Activated naive CD8-positive, alpha-beta T cell treated with anti-CD3 and anti-CD28 coated beads, Interleukin-2, amount 50 U/mL, for 24 hours (primary cell): ENCODE results near the gene PYGL.
"Not testable (repeated sequence)": the region's sequence is repeated elsewhere in the genome, so short reads cannot be mapped to it uniquely, and the experiment has no call there.

Experiments used
- ATAC-seq: fragments of 150-1000 bp; cut with Tn5 transposase; one replicate; pipeline ENCODE4 v1.10.0; 2021
- DNase-seq: peaks from one replicate; pipeline ENCODE4 v3.0.0; 2021
- H3K27ac Mint-ChIP-seq: one replicate; pipeline ENCODE4 v1.8.0; 2021; ENCODE audit warnings: mild to moderate bottlenecking, mixed read lengths
- H3K27me3 Mint-ChIP-seq: one replicate; pipeline ENCODE4 v1.8.0; 2021; ENCODE audit warnings: mixed read lengths
- H3K36me3 Mint-ChIP-seq: one replicate; pipeline ENCODE4 v1.8.0; 2021; ENCODE audit warnings: low read depth, mixed read lengths
- H3K4me1 Mint-ChIP-seq: one replicate; pipeline ENCODE4 v1.8.0; 2021; ENCODE audit warnings: mixed read lengths
- H3K4me3 Mint-ChIP-seq: one replicate; pipeline ENCODE4 v1.8.0; 2021; ENCODE audit warnings: mild to moderate bottlenecking, moderate library complexity, mixed read lengths
- H3K9me3 Mint-ChIP-seq: one replicate; pipeline ENCODE4 v1.8.0; 2021; ENCODE audit warnings: mixed read lengths

The PYGL gene

GRCh38 chr14:50943261-50943942, 881 bp downstream of the PYGL start:
- no peaks in the 10 kb centered on the region for H3K36me3 Mint-ChIP-seq
- no peaks in the 10 kb centered on the region for H3K9me3 Mint-ChIP-seq
- no peak overlapping the region for H3K27ac Mint-ChIP-seq
- peaks cover 10% of the 10 kb centered on the region for H3K4me1 Mint-ChIP-seq
- ATAC-seq = no peak
- peak overlapping the region; percentile 70 for H3K4me3 Mint-ChIP-seq
- peaks cover 35% of the 10 kb centered on the region for H3K27me3 Mint-ChIP-seq
- DNase-seq = no peak

- H3K4me1 Mint-ChIP-seq, DNase-seq, H3K4me3 Mint-ChIP-seq, H3K27ac Mint-ChIP-seq, H3K36me3 Mint-ChIP-seq, ATAC-seq, H3K9me3 Mint-ChIP-seq: not testable (repeated sequence)
- peaks cover 35% of the 10 kb centered on the region for H3K27me3 Mint-ChIP-seq
Observed at GRCh38 chr14:50941638-50942037, 2.6 kb downstream of the PYGL start.

GRCh38 chr14:50941151-50941550, 3.1 kb downstream of the PYGL start:
- ATAC-seq (no peak), DNase-seq (no peak)
- peaks cover 10% of the 10 kb centered on the region for H3K4me1 Mint-ChIP-seq
- no peaks in the 10 kb centered on the region for H3K9me3 Mint-ChIP-seq
- H3K27ac Mint-ChIP-seq = no peak overlapping the region
- H3K27me3 Mint-ChIP-seq = peaks cover 35% of the 10 kb centered on the region
- H3K36me3 Mint-ChIP-seq = no peaks in the 10 kb centered on the region
- no peak overlapping the region for H3K4me3 Mint-ChIP-seq

- Mint-ChIP-seq H3K27me3 (peaks cover 22% of the 10 kb centered on the region), H3K27ac (no peak overlapping the region), H3K9me3 (no peaks in the 10 kb centered on the region), H3K4me1 (no peaks in the 10 kb centered on the region), H3K36me3 (no peaks in the 10 kb centered on the region), H3K4me3 (no peak overlapping the region)
- no peak for DNase-seq
- ATAC-seq = no peak
Observed at GRCh38 chr14:50937800-50938199, 6.5 kb downstream of the PYGL start.

GRCh38 chr14:50937325-50937724, 7.0 kb downstream of the PYGL start:
- ATAC-seq (no peak), DNase-seq (no peak)
- H3K9me3 Mint-ChIP-seq = no peaks in the 10 kb centered on the region
- peaks cover 19% of the 10 kb centered on the region for H3K27me3 Mint-ChIP-seq
- H3K27ac Mint-ChIP-seq = no peak overlapping the region
- no peaks in the 10 kb centered on the region for H3K4me1 Mint-ChIP-seq
- H3K4me3 Mint-ChIP-seq = no peak overlapping the region
- H3K36me3 Mint-ChIP-seq = no peaks in the 10 kb centered on the region

- no peaks in the 10 kb centered on the region for H3K9me3 Mint-ChIP-seq
- peaks cover 17% of the 10 kb centered on the region for H3K27me3 Mint-ChIP-seq
- no peaks in the 10 kb centered on the region for H3K4me1 Mint-ChIP-seq
- H3K4me3 Mint-ChIP-seq = no peak overlapping the region
- ATAC-seq = no peak
- no peak overlapping the region for H3K27ac Mint-ChIP-seq
- no peak for DNase-seq
- H3K36me3 Mint-ChIP-seq = no peaks in the 10 kb centered on the region
Observed at GRCh38 chr14:50936882-50937281, 7.4 kb downstream of the PYGL start.

- DNase-seq (no peak), ATAC-seq (no peak)
- Mint-ChIP-seq H3K4me1 (no peaks in the 10 kb centered on the region), H3K27me3 (peaks cover 9% of the 10 kb centered on the region), H3K4me3 (no peak overlapping the region), H3K36me3 (no peaks in the 10 kb centered on the region), H3K27ac (no peak overlapping the region), H3K9me3 (no peaks in the 10 kb centered on the region)
Observed at GRCh38 chr14:50936016-50936340, 8.3 kb downstream of the PYGL start.

GRCh38 chr14:50935126-50936015, 8.9 kb downstream of the PYGL start:
- no peak for DNase-seq
- ATAC-seq = no peak
- H3K9me3 Mint-ChIP-seq = no peaks in the 10 kb centered on the region
- no peaks in the 10 kb centered on the region for H3K4me1 Mint-ChIP-seq
- H3K27me3 Mint-ChIP-seq = peaks cover 6% of the 10 kb centered on the region
- H3K36me3 Mint-ChIP-seq = no peaks in the 10 kb centered on the region
- H3K4me3 Mint-ChIP-seq = no peak overlapping the region
- H3K27ac Mint-ChIP-seq = no peak overlapping the region

- ATAC-seq = no peak
Observed at GRCh38 chr14:50932592-50933495, 11.4 kb downstream of the PYGL start.

GRCh38 chr14:50932156-50932555, 12.1 kb downstream of the PYGL start:
- Mint-ChIP-seq H3K27me3 (peaks cover 7% of the 10 kb centered on the region), H3K9me3 (no peaks in the 10 kb centered on the region), H3K27ac (no peak overlapping the region), H3K36me3 (no peaks in the 10 kb centered on the region), H3K4me3 (no peak overlapping the region), H3K4me1 (no peaks in the 10 kb centered on the region)
- DNase-seq (no peak), ATAC-seq (no peak)

More at GRCh38 chr14:50932592-50933495, 11.4 kb downstream of the PYGL start:
- Mint-ChIP-seq H3K4me1 (no peaks in the 10 kb centered on the region), H3K9me3 (no peaks in the 10 kb centered on the region), H3K36me3 (no peaks in the 10 kb centered on the region), H3K27ac (no peak overlapping the region), H3K4me3 (no peak overlapping the region), H3K27me3 (peaks cover 7% of the 10 kb centered on the region)
- DNase-seq = no peak

GRCh38 chr14:50931559-50931958, 12.7 kb downstream of the PYGL start:
- Mint-ChIP-seq H3K36me3 (no peaks in the 10 kb centered on the region), H3K4me3 (no peak overlapping the region), H3K4me1 (no peaks in the 10 kb centered on the region), H3K9me3 (no peaks in the 10 kb centered on the region), H3K27me3 (peaks cover 7% of the 10 kb centered on the region), H3K27ac (no peak overlapping the region)
- no peak for ATAC-seq
- DNase-seq = no peak

GRCh38 chr14:50929506-50929905, 14.8 kb downstream of the PYGL start:
- Mint-ChIP-seq H3K4me3 (no peak overlapping the region), H3K4me1 (no peaks in the 10 kb centered on the region), H3K9me3 (no peaks in the 10 kb centered on the region), H3K36me3 (no peaks in the 10 kb centered on the region), H3K27me3 (peaks cover 7% of the 10 kb centered on the region), H3K27ac (no peak overlapping the region)
- ATAC-seq (no peak), DNase-seq (no peak)

- DNase-seq (no peak), ATAC-seq (no peak)
- no peak overlapping the region for H3K27ac Mint-ChIP-seq
- H3K9me3 Mint-ChIP-seq = no peaks in the 10 kb centered on the region
- H3K4me3 Mint-ChIP-seq = no peak overlapping the region
- H3K4me1 Mint-ChIP-seq = no peaks in the 10 kb centered on the region
- H3K36me3 Mint-ChIP-seq = no peaks in the 10 kb centered on the region
- peaks cover 4% of the 10 kb centered on the region for H3K27me3 Mint-ChIP-seq
Observed at GRCh38 chr14:50928002-50928635, 16.2 kb downstream of the PYGL start.

GRCh38 chr14:50926851-50927386, 17.4 kb downstream of the PYGL start:
- DNase-seq = no peak
- Mint-ChIP-seq H3K4me3 (no peak overlapping the region), H3K27me3 (peaks cover 4% of the 10 kb centered on the region), H3K4me1 (no peaks in the 10 kb centered on the region), H3K9me3 (no peaks in the 10 kb centered on the region), H3K36me3 (no peaks in the 10 kb centered on the region), H3K27ac (no peak overlapping the region)
- no peak for ATAC-seq
